Mucosa of gallbladder (tissue), 1 donor: ENCODE results near the gene NLRP1. TPM values are rescaled to one million over a fixed set of nuclear protein-coding genes. Genes with fewer than 3 reads are reported as not detected.

Source experiments
- DNase-seq: peaks from one replicate; pipeline ENCODE4 v3.0.0-alpha.2; 2020; ENCODE audit warnings: low spot score
- total RNA-seq: library from RNA; stranded (reverse); gene quantifications from one replicate; pipeline ENCODE4 v1.2.1, GENCODE V29; 2021
- donor health status: DM: no; HTN: no; CAD: no.

Gene NLRP1
- total RNA-seq, 1 donor from 2014 or later, result 27.0 TPM

DNA sequence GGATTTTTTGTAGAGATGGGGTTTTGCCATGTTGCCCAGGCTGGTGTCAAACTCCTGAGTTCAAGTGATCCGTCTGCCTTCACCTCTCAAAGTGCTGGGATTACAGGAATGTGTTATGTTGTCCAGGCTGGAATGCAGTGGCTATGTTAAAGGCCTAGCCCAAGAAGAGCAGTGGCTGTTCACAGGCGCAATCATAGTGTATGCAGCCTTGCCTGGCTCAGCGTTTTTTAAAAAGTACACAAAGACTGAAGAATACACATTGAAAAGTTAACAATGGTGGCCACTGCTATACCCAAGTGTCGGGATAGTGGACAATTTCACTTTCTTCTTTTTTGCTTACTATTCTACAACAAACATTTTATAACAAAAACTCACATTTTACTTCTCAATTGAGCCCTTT is 105.3 kb downstream of the NLRP1 start:
- DNase-seq, result no peak

DNA sequence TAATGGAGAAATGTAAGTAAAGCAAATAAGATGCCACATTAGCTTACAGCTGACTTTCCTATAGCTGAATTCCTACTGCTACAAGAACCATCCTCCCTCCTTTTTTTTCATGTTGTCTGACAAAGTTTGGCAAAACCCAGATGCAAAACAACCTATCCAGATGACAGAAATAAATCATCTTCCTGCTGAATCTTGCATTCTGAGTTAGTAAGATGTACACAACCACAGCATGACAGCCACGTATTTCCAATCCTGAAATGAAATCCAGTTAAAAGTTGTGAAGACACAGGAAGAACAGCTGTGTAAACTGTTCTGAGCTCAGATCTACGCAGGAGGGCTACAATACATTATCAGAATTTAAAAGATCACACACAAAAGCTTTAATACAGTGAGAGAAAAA is 110.4 kb downstream of the NLRP1 start:
- no peak for DNase-seq

DNA sequence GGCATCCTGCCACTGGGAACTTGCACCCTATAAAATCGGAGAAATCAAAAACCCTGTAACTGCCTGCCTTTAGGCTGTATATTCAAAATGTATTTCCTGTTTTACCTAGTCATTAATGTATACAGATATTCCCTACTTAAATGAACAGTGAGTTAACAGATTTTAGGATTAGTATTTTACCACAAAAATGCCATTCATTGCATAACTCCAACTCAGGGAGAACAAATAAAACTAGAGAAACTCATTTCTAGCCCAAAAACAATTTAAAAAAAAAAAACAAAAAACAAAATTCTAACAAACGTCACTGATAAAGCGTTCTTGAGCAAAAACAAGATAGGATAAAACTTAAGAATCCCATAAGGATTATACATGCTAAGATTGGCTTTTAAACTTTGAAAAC is 111.8 kb downstream of the NLRP1 start:
- DNase-seq, result no peak

DNA sequence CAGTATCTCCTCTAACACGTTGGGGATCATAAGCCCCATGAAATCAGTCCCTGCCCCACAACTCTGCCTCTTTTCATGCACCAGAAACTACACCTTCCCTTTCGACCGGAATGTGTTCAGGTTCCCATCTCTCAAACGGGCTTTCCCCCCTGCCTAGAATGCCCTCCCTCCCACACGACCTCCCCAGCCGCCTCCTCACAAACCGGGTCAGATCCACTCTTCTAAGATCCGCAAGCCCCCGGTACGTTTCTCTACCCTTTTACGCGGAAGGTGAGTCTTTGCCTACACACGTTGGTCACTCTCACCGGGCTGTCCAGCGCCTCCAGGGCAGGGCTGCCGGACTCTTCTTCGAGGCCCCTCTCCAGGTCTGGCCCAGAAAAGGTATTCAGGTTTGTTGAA is 116.2 kb downstream of the NLRP1 start:
- DNase-seq, result no peak

DNA sequence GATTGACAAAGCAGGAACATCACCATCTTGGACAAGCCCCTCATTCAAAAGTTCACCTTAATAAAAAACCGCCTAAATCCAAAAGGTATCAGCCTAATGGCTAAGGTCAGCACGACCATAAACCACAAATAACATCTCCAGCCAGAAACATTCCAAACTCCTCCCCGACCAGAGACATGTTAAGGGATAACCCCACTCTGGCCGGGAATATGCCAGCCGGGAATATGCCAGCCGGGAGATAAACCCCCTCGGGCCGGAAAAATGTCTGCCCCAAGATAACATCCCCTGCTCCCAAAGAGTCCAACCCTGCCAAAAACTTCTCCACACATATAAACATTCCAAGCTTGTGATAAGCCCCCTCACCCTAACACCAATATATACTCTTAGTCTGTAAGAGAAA is 116.9 kb downstream of the NLRP1 start:
- DNase-seq, result no peak

DNA sequence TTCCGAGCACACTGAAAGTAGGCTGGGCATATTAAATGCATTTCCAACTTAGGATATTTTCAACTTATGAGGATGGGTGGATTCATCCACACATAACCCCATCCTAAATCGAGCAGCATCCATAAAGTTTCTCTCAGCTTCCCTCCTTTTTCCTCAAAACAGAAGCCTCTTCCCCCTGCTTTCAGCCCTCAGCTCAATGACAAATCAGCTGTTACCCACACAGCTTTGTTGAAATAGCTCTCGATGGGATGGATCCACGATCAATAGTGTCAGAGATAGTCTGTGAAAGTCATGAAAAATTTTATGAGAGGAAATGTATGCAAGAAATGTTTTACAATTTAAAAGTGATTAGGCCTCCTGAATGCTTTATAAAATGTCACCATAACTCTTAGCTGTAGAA is 118.0 kb downstream of the NLRP1 start:
- DNase-seq, result no peak

DNA sequence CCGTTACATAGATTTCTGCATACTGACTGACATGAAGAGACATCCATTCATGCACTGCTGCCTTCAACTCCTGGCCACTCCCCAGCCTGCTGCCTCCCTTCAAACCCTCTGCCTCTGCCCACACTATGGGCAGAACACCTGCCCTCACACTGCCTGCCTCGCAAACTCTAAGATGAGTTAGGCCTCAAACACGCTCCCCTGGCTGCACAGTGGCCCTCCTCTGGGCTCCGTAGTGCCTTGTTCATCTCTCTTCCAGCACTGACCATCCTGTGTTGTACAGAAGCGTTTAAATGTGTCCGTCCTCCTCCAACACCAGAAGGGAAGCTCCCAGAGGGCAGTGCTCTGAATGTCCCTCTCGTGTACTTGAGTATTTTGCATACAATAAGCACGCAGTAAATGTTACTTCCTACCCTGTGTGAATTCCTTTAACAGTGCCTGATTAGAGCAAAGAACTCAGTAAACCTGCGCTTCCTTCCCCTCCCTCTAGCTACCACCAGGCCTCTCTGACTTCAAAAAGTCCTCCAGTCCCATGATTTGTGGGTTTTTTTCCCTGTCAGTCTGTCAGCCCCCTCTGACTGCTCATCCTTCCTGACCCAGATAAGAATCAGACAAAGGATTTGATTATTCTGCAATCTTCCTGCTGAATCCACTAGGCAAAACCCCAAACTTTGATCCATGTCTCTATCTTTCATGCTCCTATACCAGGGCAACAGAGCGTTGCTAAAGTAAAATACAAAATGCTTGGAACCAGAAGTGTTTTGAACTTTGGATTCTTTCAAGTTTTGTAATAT is 119.4 kb downstream of the NLRP1 start:
- DNase-seq, result no peak

Other genes starting within 250 kb of the NLRP1 start
- 37.4 TPM for gene NUP88, start 164.8 kb downstream of the NLRP1 start, total RNA-seq
- 34.1 TPM for gene RPAIN, start 164.3 kb downstream of the NLRP1 start, total RNA-seq
- gene C1QBP, start 145.4 kb downstream of the NLRP1 start, total RNA-seq, result 78.0 TPM
- 11.5 TPM for gene DHX33, start 115.5 kb downstream of the NLRP1 start, total RNA-seq
- gene DERL2, start 98.3 kb downstream of the NLRP1 start, total RNA-seq, result 77.4 TPM
- gene MIS12, start 97.9 kb downstream of the NLRP1 start, total RNA-seq, result 15.3 TPM